HG03103 (cell line): ENCODE measurements around the gene CHD5.
"Not testable (repeated sequence)": the region's sequence is repeated elsewhere in the genome, so short reads cannot be mapped to it uniquely, and the experiment has no call there.

Source experiments
- ATAC-seq: cut with Tn5 transposase; IDR thresholded peaks from one replicate; pipeline ENCODE4 v1.9.1; 2021; ENCODE audit warnings: low read depth; ENCODE audit not compliant: unreplicated experiment

CHD5 gene

GRCh38 chr1:6070450-6070974 lies 109.6 kb downstream of the CHD5 start:
- ATAC-seq = no peak

GRCh38 chr1:6069573-6069972 lies 110.5 kb downstream of the CHD5 start:
- ATAC-seq = no peak

GRCh38 chr1:6068932-6069331 lies 111.2 kb downstream of the CHD5 start:
- no peak for ATAC-seq

- ATAC-seq = no peak
Measured at GRCh38 chr1:6068073-6068472, 112.0 kb downstream of the CHD5 start.

DNA sequence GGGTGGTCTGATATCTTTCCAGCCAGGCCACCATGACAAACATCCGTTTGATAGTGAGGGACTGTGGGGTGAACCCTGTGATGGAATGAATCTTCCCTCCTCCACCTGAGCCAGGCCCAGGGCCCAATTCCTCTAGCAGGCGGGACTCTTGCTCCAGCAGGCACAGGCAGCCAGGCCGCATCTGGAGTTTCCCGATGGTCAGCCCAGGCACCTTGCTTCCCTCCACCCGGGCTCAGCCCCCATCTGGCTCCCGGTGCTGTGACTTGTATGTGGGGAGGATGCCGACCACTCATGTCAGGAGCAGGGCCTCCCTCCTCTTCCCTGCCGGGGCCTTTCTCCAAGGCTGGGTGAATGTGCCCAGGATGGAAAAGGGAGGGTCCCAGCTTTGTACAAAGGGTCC lies 113.4 kb downstream of the CHD5 start:
- ATAC-seq = no peak

DNA sequence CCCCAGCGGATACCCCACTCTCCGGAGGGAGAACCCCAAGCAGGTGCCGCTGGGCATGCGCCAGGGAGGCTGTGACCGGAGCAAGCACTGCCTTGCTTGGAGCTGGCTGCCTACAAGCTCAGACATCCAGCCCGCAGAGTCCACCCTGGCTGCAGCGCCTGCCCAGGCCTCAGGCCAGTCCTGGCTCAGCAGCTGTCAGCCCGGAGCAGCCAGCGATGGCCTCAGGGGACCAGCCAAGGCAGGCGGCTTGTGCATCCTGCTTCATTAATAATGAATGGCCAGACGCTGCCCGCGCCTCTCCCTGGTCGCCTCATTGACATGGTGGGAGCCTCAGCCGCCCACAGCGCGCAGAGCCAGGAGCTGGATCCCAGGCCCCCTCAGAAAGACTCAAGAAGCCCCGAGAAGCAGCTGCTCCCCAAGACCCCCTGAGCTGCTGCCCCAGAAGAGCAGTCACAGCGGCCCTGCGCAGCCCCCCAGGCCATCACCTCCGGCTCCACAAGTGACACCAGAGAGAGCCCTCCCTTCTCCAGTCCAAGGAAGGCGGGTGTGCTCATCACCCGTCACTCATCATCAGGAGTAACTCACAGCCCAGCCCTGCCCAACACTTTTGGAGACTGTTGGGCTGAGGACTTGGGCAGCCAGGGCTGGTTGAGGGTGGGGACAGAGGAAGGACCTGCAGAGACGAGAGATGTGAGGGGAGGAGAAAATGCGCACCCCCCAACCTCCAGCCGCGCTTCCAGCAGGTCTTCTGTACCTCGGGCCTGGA lies 114.8 kb downstream of the CHD5 start:
- ATAC-seq = no peak

DNA sequence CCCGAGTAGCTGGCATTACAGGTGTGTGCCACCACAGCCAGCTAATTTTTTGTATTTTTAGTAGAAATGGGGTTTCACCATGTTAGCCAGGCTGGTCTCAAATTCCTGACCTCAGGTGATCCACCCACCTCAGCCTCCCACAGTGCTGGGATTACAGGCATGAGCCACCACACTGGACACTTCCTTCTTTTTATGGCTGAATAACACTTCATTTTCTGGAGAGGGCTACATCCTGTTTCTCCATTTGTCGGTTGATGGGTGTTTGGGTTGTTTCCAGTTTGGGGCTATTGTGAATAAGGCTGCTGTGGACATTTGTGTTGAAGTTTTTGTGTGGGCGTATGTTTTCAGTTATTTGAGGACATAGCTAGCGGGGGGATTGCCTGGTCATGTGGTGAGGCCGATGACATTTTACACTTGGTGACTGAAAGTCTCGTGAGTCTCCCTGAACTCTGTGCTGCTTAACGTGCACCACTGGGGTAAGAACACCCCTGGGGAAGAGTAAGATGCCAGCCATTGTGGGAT lies 116.5 kb downstream of the CHD5 start:
- not testable (repeated sequence) for ATAC-seq

- no peak for ATAC-seq
Measured at GRCh38 chr1:6062670-6063069, 117.5 kb downstream of the CHD5 start.

DNA sequence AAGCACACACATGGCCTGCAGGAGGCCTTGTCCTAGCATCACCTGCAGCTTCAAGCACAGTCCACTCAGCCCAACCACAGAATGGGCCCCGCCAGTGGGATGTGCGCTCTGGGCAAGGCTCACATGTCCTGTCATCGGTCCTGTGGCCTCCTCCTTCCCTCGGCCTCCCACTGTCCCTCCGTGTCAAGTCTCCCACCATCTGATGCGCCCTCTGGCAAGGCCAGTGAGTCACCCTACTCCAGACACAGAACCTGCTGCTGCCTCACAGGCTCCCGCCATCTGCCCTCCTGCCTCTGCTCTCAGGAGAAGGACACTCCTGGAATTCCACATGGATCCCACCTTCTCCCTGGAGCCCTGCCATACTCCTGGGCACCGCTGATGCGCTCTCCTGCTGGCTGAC lies 120.3 kb downstream of the CHD5 start:
- ATAC-seq = no peak

DNA sequence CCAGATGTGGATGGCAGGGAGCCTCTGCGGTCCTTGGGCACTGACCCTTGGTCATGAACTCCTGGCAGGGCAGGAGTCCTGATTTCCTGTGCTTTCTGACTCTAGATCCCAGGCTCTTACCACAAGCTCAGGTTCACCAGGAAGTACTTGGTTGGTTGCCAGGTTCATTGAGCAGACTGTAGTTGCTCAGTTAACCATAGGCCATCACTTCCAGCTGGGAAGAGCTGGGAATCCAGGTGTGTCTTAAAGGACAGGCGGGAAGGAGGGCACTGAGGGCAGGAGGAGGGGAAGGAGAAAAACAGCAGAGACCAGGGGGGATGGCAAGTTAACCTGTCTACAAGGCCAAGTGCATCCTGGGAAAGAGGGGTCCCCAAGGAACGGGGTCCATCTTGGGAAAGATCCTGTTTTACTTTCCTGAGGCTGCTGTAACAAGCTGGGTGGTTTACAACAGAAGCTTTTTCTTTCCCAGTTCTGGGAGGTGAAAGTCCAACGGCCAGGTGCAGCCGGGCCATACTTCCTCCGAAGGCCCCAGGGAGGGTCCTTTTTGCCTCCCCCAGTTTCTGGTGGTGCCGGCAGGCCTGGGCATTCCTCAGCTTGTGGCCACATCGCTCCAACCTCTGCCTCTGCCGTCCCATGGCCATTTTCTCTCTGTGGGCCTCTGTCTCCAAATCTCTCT lies 122.8 kb downstream of the CHD5 start:
- no peak for ATAC-seq

- no peak for ATAC-seq
Measured at GRCh38 chr1:6056572-6056948, 123.6 kb downstream of the CHD5 start.

DNA sequence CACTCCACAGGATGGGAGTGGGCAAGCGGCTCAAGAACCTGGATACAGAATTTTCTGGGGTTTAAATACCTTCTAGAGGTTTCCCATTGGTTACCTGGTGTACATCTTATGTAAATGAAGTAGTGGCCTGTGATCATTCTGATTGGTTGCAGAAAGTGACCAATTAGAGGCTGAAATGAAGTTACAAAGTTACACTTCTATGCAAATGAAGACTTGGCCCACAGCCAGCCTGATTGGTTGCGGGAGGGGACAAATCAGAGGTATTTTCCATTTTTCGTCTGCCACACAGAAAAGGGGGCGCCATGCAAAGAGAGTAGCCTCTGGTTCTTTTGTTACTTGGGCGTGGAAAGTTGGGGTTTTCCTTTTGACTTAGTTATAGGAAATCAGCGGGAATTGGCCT lies 125.5 kb downstream of the CHD5 start:
- no peak for ATAC-seq

DNA sequence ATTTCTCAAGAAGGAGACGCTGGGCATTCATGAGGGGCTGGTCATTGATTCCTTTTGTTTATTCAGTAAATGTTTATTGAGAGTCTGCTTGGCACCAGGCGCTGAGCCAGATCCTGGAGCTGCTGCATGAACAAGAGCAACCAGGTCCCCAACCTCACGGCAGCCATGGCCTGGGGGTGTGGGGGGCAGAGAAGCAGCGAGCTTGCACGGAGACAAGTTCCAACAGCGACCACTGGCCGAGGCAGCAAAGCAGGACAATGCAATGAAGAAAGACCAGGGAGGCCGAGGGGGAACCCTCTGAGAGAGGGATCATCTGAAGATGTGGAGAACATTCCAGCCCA lies 126.9 kb downstream of the CHD5 start:
- no peak for ATAC-seq

GRCh38 chr1:6052543-6053205 lies 127.4 kb downstream of the CHD5 start:
- ATAC-seq = no peak
